Skeletal muscle tissue (tissue), 5 donors: ENCODE data around the gene MAPKAP1. TPM values are rescaled to one million over a fixed set of nuclear protein-coding genes. Genes with fewer than 3 reads are reported as not detected.

Source experiments
- H3K27ac ChIP-seq: one replicate; pipeline ENCODE4 v1.7.0; 2013; ENCODE audit warnings: mild to moderate bottlenecking, low read depth, low read length, inconsistent platforms
- H3K27me3 ChIP-seq, 3 donors: one replicate each; pipeline ENCODE4 v1.7.0; 2013; ENCODE audit warnings: low read length in 3 of 3; ENCODE audit not compliant: control insufficient read depth in 3 of 3, insufficient read depth in 3 of 3
- H3K36me3 ChIP-seq, 3 donors: one replicate each; pipeline ENCODE4 v1.7.0; 2013; ENCODE audit warnings: low read length in 3 of 3; ENCODE audit not compliant: control insufficient read depth in 3 of 3, insufficient read depth in 3 of 3
- H3K4me1 ChIP-seq, 3 donors: one replicate each; pipeline ENCODE4 v1.7.0; 2013; ENCODE audit warnings: low read length in 3 of 3, mild to moderate bottlenecking in 3 of 3; ENCODE audit not compliant: control insufficient read depth in 3 of 3, insufficient read depth in 3 of 3
- H3K4me3 ChIP-seq, 3 donors: one replicate each; pipeline ENCODE4 v1.7.0; 2013; ENCODE audit warnings: low read length in 3 of 3
- H3K9ac ChIP-seq, 3 donors: one replicate each; pipeline ENCODE4 v1.7.0; 2013; ENCODE audit warnings: low read length in 3 of 3, mild to moderate bottlenecking in 3 of 3, moderate library complexity in 2 of 3, low read depth in 1 of 3
- H3K9me3 ChIP-seq, 3 donors: one replicate each; pipeline ENCODE4 v1.7.0; 2013; ENCODE audit warnings: low read length in 3 of 3; ENCODE audit not compliant: control insufficient read depth in 3 of 3
- small RNA-seq: library from RNA; depleted of rRNA; stranded (forward); fragments of <200 nt; gene quantifications from one replicate; pipeline ENCODE3, GENCODE V24; 2014
- total RNA-seq: library from RNA; depleted of rRNA; stranded (reverse); fragments of >200 nt; gene quantifications from one replicate; pipeline ENCODE4 v1.2.3, GENCODE V29; 2014
- donor health status: Osteomylitis.

The MAPKAP1 gene
- total RNA-seq, 1 donor from 2014 or later, result 44.9 TPM

GRCh38 chr9:125399165-125399564 is 307.8 kb downstream of the MAPKAP1 start:
- Histone ChIP-seq H3K9me3 (no peaks in the 10 kb centered on the region), H3K4me3 (no peak overlapping the region), H3K9ac (no peak overlapping the region), H3K4me1 (no peaks in the 10 kb centered on the region), H3K27ac (no peak overlapping the region), H3K36me3 (no peaks in the 10 kb centered on the region), H3K27me3 (no peaks in the 10 kb centered on the region)

GRCh38 chr9:125398243-125398642 is 308.8 kb downstream of the MAPKAP1 start:
- no peaks in the 10 kb centered on the region for H3K36me3 ChIP-seq
- H3K9me3 ChIP-seq, result no peaks in the 10 kb centered on the region
- no peak overlapping the region for H3K27ac ChIP-seq
- no peak overlapping the region for H3K4me3 ChIP-seq
- no peaks in the 10 kb centered on the region for H3K4me1 ChIP-seq
- H3K27me3 ChIP-seq, result no peaks in the 10 kb centered on the region
- no peak overlapping the region for H3K9ac ChIP-seq

- Histone ChIP-seq H3K4me3 (no peak overlapping the region), H3K9ac (no peak overlapping the region), H3K36me3 (no peaks in the 10 kb centered on the region), H3K27ac (no peak overlapping the region), H3K9me3 (no peaks in the 10 kb centered on the region), H3K27me3 (no peaks in the 10 kb centered on the region), H3K4me1 (no peaks in the 10 kb centered on the region)
Observed at GRCh38 chr9:125397736-125398135, 309.3 kb downstream of the MAPKAP1 start.

- Histone ChIP-seq H3K9ac (no peak overlapping the region), H3K27me3 (no peaks in the 10 kb centered on the region), H3K4me1 (no peaks in the 10 kb centered on the region), H3K9me3 (no peaks in the 10 kb centered on the region), H3K4me3 (no peak overlapping the region), H3K27ac (no peak overlapping the region), H3K36me3 (no peaks in the 10 kb centered on the region)
Observed at GRCh38 chr9:125396799-125397198, 310.2 kb downstream of the MAPKAP1 start.

- H3K9me3 ChIP-seq, result no peaks in the 10 kb centered on the region
- peaks cover 0 to 3% (median 0%) of the 10 kb centered on the region in 3 donors for H3K27me3 ChIP-seq
Observed at GRCh38 chr9:125393426-125393825, 313.6 kb downstream of the MAPKAP1 start.

GRCh38 chr9:125391704-125392103 is 315.3 kb downstream of the MAPKAP1 start:
- H3K27ac ChIP-seq, result no peak overlapping the region
- H3K4me1 ChIP-seq, result no peaks in the 10 kb centered on the region
- no peaks in the 10 kb centered on the region for H3K9me3 ChIP-seq
- H3K27me3 ChIP-seq, result peaks cover 0 to 3% (median 0%) of the 10 kb centered on the region in 3 donors
- H3K4me3 ChIP-seq, result no peak overlapping the region
- H3K36me3 ChIP-seq, result no peaks in the 10 kb centered on the region
- H3K9ac ChIP-seq, result no peak overlapping the region

More at GRCh38 chr9:125393426-125393825, 313.6 kb downstream of the MAPKAP1 start:
- H3K4me3 ChIP-seq, result no peak overlapping the region
- no peak overlapping the region for H3K27ac ChIP-seq
- H3K36me3 ChIP-seq, result no peaks in the 10 kb centered on the region
- H3K4me1 ChIP-seq, result no peaks in the 10 kb centered on the region
- no peak overlapping the region for H3K9ac ChIP-seq

- H3K9me3 ChIP-seq, result no peaks in the 10 kb centered on the region
- peaks cover 0 to 6% (median 0%) of the 10 kb centered on the region in 3 donors for H3K27me3 ChIP-seq
- H3K36me3 ChIP-seq, result no peaks in the 10 kb centered on the region
- no peak overlapping the region for H3K27ac ChIP-seq
- H3K4me1 ChIP-seq, result no peaks in the 10 kb centered on the region
- H3K9ac ChIP-seq, result no peak overlapping the region
- no peak overlapping the region for H3K4me3 ChIP-seq
Observed at GRCh38 chr9:125388978-125389377, 318.0 kb downstream of the MAPKAP1 start.

- H3K27ac ChIP-seq, result no peak overlapping the region
- peaks cover 0 to 6% (median 0%) of the 10 kb centered on the region in 3 donors for H3K27me3 ChIP-seq
- no peak overlapping the region for H3K9ac ChIP-seq
- H3K9me3 ChIP-seq, result no peaks in the 10 kb centered on the region
- no peaks in the 10 kb centered on the region for H3K36me3 ChIP-seq
- no peaks in the 10 kb centered on the region for H3K4me1 ChIP-seq
- no peak overlapping the region for H3K4me3 ChIP-seq
Observed at GRCh38 chr9:125387861-125388524, 319.0 kb downstream of the MAPKAP1 start.

Small RNAs within 50 kb of the gene (small RNA-seq; reads per million reads assigned to genes)
- gene RF00017, result not detected

Other genes starting within 250 kb of the MAPKAP1 start
- 14.1 TPM for gene PBX3, start 40.2 kb upstream of the MAPKAP1 start, total RNA-seq